Measurements from ENCODE around the gene NELL1.

- TF ChIP-seq EZH2 (IDR thresholded peaks at IDR 0.05; ENCODE audit: borderline replicate concordance, low read depth, low read length, severe bottlenecking) = no peak
- TF ChIP-seq, protein P1, sequence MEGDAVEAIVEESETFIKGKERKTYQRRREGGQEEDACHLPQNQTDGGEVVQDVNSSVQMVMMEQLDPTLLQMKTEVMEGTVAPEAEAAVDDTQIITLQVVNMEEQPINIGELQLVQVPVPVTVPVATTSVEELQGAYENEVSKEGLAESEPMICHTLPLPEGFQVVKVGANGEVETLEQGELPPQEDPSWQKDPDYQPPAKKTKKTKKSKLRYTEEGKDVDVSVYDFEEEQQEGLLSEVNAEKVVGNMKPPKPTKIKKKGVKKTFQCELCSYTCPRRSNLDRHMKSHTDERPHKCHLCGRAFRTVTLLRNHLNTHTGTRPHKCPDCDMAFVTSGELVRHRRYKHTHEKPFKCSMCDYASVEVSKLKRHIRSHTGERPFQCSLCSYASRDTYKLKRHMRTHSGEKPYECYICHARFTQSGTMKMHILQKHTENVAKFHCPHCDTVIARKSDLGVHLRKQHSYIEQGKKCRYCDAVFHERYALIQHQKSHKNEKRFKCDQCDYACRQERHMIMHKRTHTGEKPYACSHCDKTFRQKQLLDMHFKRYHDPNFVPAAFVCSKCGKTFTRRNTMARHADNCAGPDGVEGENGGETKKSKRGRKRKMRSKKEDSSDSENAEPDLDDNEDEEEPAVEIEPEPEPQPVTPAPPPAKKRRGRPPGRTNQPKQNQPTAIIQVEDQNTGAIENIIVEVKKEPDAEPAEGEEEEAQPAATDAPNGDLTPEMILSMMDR (IDR thresholded peaks at IDR 0.05; ENCODE audit: borderline replicate concordance, extremely low read depth, low read length, poor library complexity, severe bottlenecking) = no peak
These were observed 321.1 kb downstream of the NELL1 start for GRCh38 chr11:20990447-20990846.
